HL-60 (cell line): Measurements from ENCODE around the gene FAAP20.

Experiments used
- DNase-seq, 2 experiments: peaks; one replicate each; pipeline ENCODE4 v3.0.0-alpha.2; 2010 to 2020; ENCODE audit warnings: low read depth in 1 of 2, low spot score in 1 of 2
- H3K27ac ChIP-seq: fragments of 250-450 bp; sonication (Bioruptor Pico); replicated peaks from 2 replicates; pipeline ENCODE4 v1.5.1; 2020; ENCODE audit warnings: mild to moderate bottlenecking, moderate library complexity
- H3K27me3 ChIP-seq: fragments of 250-450 bp; sonication (Bioruptor Pico); 2 replicates; pipeline ENCODE4 v1.5.1; 2021; ENCODE audit warnings: mild to moderate bottlenecking, moderate library complexity; ENCODE audit not compliant: insufficient read depth, poor library complexity, severe bottlenecking
- H3K4me3 ChIP-seq: replicated peaks from 2 replicates; pipeline ENCODE4 v1.5.1; 2011; ENCODE audit warnings: mild to moderate bottlenecking, control low read depth, low read length; ENCODE audit not compliant: insufficient read depth
- GABPA ChIP-seq: IDR thresholded peaks from 2 replicates; pipeline ENCODE4 v1.6.1; 2012; ENCODE audit warnings: low read depth
- POLR2AphosphoS5 ChIP-seq: IDR thresholded peaks from 2 replicates; pipeline ENCODE4 v1.6.1; 2012; ENCODE audit warnings: low read depth
- SPI1 ChIP-seq: IDR thresholded peaks from 2 replicates; pipeline ENCODE4 v1.6.1; 2012; ENCODE audit warnings: low read depth, mild to moderate bottlenecking, borderline replicate concordance
- TF ChIP-seq, protein P1 (sequence below): IDR thresholded peaks from 2 replicates; pipeline ENCODE4 v1.6.1; 2012; ENCODE audit warnings: low read depth; ENCODE audit not compliant: insufficient replicate concordance
- TF ChIP-seq, protein P2 (sequence below): IDR thresholded peaks from one replicate; pipeline ENCODE4 v1.5.1; 2011; ENCODE audit warnings: low read length, control low read depth, inconsistent platforms; ENCODE audit not compliant: insufficient read depth

Gene FAAP20

DNA sequence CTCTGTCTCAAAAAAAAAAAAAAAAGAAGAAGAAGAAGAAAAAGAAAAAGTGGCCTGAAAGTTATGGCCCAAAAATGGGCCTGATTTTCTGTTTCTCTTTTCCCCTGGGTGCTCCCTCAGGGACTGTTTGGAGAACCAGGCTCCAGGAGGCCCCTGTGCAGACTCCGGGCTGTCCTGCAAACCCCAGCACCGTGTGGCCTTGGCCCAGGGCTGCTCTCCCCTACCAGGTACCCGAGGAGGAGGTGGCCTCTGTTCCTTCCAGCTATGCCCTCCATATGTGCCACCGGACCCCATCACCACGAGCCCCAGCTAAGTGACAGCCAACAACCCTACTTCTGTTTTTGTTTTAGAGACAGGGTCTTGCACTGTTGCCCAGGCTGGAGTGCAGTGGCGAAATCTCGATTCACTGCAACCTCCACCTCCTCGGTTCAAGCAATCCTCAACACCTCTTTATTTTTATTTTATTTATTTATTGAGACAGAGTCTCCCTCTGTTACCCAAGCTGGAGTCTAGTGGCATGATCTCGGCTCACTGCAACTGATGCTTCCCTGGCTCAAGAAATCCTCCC is 7.5 kb upstream of the FAAP20 start:
- peaks cover 2% of the 10 kb centered on the region for H3K27me3 ChIP-seq
- TF ChIP-seq, protein P1, sequence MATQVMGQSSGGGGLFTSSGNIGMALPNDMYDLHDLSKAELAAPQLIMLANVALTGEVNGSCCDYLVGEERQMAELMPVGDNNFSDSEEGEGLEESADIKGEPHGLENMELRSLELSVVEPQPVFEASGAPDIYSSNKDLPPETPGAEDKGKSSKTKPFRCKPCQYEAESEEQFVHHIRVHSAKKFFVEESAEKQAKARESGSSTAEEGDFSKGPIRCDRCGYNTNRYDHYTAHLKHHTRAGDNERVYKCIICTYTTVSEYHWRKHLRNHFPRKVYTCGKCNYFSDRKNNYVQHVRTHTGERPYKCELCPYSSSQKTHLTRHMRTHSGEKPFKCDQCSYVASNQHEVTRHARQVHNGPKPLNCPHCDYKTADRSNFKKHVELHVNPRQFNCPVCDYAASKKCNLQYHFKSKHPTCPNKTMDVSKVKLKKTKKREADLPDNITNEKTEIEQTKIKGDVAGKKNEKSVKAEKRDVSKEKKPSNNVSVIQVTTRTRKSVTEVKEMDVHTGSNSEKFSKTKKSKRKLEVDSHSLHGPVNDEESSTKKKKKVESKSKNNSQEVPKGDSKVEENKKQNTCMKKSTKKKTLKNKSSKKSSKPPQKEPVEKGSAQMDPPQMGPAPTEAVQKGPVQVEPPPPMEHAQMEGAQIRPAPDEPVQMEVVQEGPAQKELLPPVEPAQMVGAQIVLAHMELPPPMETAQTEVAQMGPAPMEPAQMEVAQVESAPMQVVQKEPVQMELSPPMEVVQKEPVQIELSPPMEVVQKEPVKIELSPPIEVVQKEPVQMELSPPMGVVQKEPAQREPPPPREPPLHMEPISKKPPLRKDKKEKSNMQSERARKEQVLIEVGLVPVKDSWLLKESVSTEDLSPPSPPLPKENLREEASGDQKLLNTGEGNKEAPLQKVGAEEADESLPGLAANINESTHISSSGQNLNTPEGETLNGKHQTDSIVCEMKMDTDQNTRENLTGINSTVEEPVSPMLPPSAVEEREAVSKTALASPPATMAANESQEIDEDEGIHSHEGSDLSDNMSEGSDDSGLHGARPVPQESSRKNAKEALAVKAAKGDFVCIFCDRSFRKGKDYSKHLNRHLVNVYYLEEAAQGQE, result no peak
- TF ChIP-seq SPI1 (no peak), POLR2AphosphoS5 (no peak)
- TF ChIP-seq, protein P2, sequence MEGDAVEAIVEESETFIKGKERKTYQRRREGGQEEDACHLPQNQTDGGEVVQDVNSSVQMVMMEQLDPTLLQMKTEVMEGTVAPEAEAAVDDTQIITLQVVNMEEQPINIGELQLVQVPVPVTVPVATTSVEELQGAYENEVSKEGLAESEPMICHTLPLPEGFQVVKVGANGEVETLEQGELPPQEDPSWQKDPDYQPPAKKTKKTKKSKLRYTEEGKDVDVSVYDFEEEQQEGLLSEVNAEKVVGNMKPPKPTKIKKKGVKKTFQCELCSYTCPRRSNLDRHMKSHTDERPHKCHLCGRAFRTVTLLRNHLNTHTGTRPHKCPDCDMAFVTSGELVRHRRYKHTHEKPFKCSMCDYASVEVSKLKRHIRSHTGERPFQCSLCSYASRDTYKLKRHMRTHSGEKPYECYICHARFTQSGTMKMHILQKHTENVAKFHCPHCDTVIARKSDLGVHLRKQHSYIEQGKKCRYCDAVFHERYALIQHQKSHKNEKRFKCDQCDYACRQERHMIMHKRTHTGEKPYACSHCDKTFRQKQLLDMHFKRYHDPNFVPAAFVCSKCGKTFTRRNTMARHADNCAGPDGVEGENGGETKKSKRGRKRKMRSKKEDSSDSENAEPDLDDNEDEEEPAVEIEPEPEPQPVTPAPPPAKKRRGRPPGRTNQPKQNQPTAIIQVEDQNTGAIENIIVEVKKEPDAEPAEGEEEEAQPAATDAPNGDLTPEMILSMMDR, result no peak

DNA sequence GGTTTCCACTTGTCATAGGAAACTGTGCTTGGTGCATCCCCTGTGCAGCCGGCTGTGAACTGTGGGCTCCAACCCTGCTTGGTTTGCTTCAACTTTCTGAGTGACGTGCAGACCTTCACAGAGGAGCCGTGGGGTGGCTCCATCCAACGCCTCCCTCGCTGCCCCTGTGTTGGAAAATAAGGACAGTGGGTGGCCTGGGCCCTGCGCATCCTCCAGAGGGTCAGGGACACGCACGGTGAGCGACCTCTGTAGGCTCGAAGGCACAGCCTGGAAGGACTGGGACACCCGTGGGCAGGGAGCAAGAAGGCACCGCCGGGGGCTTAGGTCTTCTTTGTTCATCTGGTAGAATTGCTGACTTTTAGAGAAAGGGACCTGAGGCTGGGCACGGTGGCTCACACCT is 6.5 kb upstream of the FAAP20 start:
- DNase-seq, result no peak
- peaks cover 2% of the 10 kb centered on the region for H3K27me3 ChIP-seq
- TF ChIP-seq, protein P1, result no peak
- TF ChIP-seq, protein P2, result no peak
- no peak for TF ChIP-seq SPI1
- H3K27ac ChIP-seq, result no peak overlapping the region
- H3K4me3 ChIP-seq, result no peak overlapping the region

More for the DNA sequence above, 7.5 kb upstream of the FAAP20 start:
- no peak for DNase-seq
- Histone ChIP-seq H3K27ac (no peak overlapping the region), H3K4me3 (no peak overlapping the region)

DNA sequence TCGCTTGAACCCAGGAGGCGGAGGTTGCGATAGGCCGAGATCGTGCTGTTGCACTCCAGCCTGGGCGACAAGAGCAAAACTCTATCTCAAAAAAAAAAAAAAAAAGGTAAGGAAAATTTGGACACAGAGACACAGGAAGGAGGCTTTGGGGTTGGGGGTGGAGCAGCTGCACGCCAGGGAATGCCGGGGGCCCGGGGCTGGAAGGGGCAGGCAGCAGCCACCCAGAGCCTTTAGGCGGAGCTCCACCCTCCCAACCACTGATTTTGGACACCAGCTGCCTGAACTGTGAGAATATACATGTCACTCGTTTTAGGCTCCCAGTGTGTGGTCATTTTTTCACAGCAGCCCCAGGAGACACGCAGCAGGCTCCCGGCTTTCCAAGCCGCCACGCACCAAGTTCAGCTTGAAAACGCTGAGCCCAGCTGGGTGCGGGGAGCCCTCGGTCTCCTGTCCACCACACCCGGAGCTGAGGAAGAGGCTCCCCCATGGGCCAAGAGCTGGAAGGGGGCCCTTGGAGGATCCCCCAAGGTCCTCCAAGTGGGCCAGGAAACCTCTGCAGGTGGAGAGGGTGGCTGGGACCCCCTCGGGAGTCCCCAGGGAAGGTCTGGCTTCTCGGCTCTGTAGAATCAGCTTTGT is 5.9 kb upstream of the FAAP20 start:
- Histone ChIP-seq H3K27me3 (peaks cover 2% of the 10 kb centered on the region), H3K27ac (no peak overlapping the region), H3K4me3 (no peak overlapping the region)
- TF ChIP-seq, protein P1, result no peak
- TF ChIP-seq GABPA (no peak), POLR2AphosphoS5 (no peak), SPI1 (no peak)
- TF ChIP-seq, protein P2, result no peak
- DNase-seq, result no peak
